HG02623 (cell line): ENCODE measurements around the gene IZUMO4.
"Not testable (repeated sequence)": the region's sequence is repeated elsewhere in the genome, so short reads cannot be mapped to it uniquely, and the experiment has no call there.

Source experiments
- ATAC-seq: cut with Tn5 transposase; IDR thresholded peaks from one replicate; pipeline ENCODE4 v1.9.1; 2021; ENCODE audit warnings: moderate library complexity; ENCODE audit not compliant: unreplicated experiment

Gene IZUMO4

DNA sequence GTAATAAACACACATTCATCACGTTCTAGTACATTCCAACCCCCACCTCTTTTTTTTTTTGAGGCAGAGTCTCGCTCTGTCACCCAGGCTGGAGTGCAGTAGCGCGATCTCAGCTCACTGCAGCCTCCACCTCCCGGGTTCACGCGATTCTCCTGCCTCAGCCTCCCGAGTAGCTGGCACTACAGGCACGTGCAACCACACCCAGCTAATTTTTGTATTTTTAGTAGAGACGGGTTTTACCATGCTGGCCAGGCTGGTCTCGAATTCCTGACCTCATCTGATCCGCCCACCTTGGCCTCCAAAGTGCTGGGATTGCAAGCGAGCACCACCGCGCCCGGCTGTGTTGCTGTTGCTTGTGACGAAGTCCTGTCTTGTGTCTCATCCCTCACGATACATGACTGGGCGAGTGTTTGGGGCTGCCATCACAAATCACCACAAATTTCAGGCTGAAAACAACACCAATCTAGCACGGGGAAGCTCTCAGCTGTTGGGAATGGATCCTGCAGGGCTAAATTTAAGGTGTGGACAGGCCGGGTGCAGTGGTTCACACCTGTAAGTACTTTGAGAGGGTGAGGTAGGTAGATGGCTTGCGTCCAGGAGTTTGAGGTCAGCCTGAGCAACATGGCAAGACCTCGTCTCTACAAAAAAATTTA is 16.3 kb upstream of the IZUMO4 start:
- no peak for ATAC-seq

DNA sequence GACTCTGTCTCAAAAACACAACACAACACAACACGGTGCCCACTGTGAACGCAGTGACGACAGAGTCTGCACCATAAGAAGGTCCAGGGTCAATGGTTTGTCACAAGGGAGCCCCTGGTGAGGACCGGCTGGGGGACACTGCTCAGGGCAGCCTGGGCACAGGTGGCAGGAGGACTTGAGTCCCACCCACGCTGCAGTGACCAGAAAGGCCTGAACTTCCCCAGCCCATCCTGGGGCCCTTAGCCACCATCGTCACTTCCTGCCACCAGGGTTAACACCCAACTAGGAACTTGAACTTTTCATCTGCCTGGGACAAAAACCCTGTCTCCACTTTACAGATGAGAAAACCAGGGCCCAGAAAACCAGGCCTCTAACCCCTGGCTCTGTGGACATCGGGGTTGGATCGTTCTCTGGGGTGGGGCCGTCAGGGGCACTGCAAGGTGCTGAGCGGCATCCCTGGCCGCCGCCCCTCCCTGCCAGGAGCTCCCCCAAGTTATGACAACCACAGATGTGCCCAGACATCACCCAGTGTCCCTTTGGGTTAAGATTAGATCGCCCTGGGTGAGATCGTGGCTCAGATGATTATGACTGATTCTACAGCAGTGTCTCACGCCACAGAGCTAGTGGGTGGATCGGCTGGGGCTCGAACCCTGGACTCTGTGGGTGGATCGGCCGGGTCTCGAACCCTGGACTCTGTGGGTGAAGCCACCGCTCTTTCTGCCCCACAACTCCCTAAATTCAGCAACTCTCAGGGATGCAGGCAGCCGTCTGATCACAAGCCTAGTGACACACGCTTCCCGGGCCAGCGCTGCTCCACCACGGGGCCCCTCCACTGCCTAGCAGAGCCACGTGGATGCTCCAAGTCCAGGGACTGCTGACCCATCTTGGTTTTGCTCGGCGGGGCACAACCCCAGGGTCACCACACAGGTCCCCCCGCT is 14.6 kb upstream of the IZUMO4 start:
- ATAC-seq: no peak

DNA sequence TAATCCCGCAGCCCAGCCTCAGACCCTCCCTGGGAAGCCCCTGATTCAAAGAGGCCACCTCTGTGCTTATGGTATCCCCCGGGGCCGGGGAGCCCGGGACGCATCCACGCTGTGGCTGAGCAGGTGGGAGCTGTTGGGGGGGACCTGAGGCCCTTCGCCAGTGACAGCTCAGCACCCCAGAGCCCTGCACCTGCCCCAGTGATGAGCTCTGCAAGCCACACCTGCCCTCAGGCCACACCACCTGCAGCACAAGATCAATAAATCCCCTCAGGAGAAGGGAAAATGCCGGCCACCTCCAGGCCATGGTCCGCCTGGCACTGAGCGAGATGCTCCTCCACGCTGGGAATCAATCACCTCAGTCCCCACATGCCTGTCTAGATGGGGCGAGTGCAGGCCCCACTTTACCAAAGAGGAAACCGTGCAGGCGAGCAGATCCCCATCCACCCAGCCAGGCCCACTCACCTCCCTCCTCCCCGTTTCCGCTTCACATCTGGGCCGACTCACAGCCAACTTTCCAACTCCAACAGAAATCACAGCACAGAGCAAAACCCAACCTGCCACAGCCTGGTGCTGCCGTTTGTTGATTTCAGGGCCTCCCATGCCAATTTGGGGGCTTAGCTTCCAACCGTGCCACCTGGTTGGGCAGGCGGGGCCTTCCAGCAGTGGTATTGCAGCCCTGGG is 13.4 kb upstream of the IZUMO4 start:
- ATAC-seq: no peak

DNA sequence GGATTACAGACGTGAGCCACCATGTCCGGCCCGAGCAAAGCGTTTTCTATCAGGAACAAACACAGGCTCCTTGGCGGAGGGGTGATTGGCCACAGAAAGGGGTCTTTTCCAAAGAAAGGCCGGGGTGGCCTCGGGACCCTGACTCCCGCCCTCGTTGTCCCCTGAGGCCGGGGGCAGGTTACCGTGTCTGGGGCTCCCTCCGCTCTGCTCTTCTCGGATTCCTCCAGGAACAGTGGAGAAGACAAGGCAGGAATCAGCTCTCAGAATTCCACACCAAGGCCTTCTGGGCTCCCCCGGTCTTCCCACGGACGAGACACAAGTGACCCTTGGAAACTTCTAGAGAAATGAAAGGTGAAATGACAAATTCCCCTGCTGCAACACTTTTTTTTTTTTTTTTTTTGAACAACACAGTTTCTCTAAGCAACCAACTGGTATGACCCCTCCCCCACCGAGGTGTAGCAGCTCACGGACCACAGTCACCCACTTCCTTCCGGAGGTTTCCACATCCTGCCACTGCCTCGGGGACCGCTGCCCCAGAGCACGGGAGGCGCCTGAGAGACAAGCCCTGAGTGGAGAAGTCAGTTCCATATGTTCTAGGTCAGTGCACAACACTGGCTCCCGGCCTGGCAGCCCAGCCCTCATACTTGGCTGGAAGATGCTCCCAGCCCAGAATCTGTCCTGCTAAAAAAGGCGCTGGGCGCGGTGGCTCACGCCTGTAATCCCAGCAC is 11.6 kb upstream of the IZUMO4 start:
- peak; percentile 39 for ATAC-seq

DNA sequence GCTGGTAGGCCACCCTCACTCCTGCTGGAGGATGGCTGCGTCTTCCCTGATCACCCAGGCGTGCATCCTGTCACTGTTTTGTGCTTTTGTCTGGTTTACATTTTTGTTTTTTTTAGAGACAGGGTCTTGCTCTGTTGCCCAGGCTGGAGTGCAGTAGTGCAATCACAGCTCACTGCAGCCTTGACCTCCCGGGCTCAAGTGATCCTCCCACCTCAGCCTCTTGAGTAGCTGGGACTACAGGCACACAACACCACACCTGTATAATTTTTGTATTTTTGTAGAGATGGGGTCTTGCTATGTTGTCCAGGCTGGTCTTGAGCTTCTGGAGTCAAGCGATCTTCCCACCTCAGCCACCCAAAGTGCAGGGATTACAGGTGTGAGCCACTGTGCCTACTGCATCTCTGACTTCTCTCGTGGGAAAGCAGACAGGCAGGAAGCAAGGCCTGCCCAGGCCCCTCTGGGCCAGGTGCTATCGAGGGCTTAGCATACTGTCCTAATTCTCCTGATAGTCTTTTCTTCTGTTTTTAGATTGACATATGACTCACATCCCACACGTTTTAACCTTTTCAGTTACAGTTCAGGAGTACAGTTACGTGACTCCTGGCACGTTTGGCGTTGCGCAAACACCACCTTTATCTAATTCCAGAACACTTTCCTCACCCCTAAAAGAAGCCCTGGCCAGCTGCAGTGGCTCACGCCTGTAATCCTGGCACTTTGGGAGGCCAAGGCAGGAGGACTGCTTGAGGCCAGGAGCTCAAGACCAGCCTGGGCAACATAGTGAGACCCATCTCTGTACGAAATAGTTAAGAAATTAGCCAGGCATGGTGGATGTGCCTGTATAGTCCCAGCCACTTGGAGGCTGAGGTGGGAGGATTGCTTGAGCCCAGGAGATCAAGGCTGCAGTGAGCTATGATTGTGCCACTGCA is 9.8 kb upstream of the IZUMO4 start:
- peak; percentile 25 for ATAC-seq

DNA sequence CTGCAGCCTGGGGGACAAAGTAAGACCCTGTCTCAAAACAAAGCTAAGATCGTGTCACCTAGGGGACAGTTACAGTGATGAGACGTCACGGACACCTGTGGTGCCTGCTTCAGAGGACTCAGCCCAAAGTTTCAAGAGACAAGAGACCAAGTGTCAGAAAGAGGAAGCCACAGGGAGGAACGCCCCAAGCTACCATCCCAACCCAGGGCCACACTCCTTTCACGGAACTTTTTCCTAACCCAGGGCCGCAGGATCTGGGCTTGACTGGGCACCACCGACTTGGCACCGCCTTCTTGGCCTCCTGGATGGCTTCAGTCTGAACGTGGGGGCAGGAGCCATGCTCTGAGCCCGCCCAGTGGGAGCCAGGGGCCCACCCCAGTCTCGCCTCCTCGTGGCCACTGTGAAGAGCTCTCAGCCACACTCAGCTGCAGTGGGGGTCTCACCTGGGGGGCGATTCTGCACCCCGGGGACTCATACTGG is 9.1 kb upstream of the IZUMO4 start:
- ATAC-seq: no peak

DNA sequence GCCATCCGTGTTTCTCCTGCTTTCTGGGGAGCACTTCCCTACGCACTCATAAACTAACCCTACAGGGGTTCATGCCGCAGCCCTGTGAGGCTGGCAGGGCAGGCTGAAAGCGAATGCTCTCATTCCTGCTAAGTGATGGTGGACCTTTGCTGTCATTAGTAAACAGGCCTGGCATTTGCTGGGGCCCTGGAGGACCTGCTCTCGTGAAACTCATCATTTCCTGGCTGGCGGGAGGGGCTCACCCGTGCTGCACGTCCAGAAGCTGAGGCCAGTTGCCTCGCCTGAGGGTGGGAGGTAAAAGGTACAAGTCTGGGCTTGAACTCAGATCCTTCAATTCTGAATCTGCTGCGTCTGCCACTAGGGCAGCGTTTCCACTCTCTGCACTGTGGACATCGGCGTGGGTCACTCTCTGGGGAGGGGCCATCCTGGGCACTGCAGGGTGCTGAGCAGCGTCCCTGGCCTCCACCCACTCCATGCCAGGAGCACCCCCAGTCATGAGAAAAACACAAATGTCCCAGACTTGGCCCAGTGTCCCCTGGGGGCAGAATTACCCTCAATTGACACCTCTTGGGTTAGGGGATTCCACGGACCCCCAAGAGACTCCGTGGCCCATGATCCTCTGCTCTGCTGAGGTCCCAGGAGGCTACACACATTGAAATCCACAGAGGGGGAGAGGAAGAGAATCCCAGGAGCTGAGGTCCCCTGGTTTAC is 7.6 kb upstream of the IZUMO4 start:
- no peak for ATAC-seq

DNA sequence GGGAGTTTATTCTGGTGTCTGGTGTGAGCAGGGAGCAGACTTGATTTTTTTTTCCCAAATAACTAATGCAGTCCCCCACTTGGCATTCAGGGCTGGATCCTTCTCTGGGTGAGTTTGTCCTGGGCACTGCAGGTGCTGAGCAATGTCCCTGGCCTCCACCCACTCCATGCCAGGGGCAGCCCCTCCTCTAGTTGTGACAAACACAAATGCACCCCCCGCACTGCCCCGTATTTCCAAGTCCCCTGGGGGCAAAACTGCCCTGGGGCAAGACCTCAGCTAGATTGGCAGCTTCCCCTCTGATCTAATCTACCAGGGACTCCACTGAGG is 7.0 kb upstream of the IZUMO4 start:
- no peak for ATAC-seq

DNA sequence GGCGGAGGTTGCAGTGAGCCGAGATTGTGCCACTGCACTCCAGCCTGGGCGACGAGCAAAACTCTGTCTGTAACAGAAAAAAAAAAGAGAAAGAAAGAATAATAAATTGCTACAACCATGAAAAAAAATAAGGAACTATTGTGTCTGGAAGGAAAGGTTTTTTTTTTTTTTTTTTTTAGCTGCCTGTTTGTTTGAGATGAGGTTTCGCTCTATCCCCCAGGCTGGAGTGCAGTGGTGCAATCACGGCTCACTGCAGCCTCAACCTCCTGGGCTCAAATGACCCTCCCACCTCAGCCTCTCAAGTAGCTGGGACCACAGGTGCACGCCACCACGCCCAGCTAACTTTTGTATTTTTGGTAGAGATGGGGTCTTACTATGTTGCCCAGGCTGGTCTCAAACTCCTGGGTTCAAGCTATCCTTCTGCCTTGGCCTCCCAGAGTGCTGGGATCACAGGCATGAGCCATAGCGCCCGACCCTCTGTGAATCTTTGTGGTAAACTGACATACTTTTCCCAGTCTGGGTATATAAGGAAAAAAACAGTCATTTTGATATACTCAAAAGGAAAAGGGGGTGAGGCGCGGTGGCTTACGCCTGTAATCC is 4.7 kb upstream of the IZUMO4 start:
- not testable (repeated sequence) for ATAC-seq

DNA sequence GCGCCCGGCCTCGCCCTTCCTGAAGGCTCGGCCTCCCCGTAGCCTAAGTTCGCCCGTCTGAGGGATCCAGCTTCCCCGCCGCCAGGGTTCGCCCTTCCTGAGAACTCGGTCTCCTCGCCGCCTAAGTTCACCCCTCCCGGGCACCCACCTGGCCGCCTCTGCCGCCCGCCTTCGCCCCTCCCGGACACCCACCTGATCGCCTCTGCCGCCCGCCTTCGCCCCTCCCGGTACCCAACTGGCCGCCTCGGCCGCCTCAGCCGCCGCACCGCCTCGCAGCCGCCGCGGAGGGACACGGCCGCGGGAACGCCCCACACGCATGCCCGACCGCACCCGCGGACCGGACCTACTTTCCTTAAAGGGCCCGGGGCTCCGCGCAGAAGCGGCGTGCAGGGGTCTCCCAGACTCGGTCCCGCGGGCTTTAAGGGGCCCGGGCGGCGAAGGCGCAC is 658 bp upstream of the IZUMO4 start, which contains the start of gene MOB3A:
TSS of gene MOB3A (minus strand) at position 293 of the 446 bp plus-strand sequence. CDS start 17,766 bp downstream, outside the sequence.
- peak; percentile 32 for ATAC-seq

DNA sequence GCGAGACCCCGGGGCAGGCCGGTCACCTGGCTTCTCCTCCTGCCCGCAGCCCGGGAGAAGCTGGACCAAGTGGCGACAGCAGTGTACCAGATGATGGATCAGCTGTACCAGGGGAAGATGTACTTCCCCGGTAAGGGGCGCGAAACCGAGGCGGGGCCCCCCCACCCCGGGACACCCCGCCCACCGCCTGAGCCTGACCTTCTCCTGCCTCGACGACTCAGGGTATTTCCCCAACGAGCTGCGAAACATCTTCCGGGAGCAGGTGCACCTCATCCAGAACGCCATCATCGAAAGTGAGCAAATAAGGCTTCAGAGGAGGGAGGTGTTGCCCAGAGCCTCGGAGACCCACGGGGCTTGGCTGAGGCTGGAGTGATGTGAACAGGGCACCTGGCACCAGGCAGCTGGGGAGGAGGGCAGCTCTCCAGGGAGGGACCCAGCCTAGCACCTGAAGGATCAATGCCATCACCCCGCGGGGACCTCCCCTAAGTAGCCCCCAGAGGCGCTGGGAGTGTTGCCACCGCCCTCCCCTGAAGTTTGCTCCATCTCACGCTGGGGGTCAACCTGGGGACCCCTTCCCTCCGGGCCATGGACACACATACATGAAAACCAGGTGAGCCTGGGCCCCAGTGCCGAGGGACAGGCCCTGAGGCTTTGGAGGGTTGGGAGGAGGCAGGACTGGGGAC is 629 bp downstream of the IZUMO4 start:
- no peak for ATAC-seq

DNA sequence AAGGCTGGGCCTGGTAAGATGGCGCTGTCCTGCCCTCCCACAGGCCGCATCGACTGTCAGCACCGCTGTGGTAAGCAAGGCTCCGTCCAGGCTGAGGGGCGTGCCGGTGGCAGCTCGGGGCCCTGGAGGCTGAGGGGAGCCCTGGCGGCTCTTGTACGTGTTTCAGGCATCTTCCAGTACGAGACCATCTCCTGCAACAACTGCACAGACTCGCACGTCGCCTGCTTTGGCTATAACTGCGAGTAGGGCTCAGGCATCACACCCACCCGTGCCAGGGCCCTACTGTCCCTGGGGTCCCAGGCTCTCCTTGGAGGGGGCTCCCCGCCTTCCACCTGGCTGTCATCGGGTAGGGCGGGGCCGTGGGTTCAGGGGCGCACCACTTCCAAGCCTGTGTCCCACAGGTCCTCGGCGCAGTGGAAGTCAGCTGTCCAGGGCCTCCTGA is 1.2 kb downstream of the IZUMO4 start:
- no peak for ATAC-seq

DNA sequence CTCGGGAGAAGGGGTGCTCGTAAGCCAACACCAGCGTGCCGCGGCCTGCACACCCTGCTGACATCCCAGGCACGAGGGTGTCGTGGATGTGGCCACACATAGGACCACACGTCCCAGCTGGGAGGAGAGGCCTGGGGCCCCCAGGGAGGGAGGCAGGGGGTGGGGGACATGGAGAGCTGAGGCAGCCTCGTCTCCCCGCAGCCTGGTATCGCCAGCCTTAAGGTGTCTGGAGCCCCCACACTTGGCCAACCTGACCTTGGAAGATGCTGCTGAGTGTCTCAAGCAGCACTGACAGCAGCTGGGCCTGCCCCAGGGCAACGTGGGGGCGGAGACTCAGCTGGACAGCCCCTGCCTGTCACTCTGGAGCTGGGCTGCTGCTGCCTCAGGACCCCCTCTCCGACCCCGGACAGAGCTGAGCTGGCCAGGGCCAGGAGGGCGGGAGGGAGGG is 2.4 kb downstream of the IZUMO4 start:
- no peak for ATAC-seq

DNA sequence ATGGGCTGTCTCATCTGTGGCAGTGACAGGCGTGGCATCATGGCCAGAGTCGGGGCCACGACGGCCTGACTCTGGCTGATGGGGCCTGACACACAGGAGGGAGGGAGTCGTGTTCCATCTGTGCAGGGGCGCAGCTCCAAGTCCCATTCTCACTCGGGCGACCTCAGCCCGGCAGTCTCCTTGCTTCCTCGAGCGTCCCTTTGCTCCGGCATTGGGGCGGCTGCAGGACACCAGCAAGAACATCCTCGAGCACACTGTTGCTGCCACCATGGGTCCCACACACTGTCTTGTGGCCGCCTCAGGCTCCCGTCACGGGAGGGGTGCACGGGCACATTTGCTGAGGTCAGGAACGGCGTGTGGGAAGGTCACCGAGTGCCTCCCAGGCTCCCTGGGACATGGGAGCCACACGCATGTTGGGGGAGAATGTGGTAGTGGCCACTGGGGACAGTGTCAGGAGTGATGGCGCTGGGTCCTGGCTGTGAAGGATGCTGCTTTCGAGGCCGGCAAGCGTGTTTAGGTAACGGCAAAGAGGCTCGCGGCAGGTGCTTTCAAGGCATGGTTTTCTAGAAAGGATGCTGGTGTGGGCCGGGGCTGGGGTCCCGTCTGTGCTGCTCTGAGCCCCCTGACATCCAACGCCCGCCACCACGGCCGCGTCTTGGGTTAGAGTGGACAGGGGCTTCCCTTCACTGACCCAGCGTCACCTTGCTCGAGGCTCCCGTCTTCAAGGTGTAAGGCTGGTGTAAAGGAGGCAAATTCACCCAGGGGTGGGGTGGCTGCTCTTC is 3.4 kb downstream of the IZUMO4 start:
- no peak for ATAC-seq

DNA sequence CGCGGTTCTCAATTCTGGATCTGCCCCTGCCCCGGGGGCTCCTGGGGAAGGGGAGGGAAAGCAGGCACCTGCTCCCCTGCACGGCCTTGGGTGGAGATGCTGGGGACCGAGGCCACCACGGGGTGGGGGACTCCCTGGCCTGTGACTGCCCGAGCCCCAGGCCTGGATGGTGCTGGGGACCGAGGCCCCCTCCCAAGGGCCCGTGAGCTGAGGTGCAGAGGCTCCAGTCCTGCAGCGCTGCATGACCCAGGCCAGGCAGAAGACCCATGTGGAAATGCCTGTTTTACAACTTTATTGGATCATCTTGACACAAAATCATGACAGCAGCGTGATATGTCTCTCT is 4.0 kb downstream of the IZUMO4 start:
- ATAC-seq: no peak

DNA sequence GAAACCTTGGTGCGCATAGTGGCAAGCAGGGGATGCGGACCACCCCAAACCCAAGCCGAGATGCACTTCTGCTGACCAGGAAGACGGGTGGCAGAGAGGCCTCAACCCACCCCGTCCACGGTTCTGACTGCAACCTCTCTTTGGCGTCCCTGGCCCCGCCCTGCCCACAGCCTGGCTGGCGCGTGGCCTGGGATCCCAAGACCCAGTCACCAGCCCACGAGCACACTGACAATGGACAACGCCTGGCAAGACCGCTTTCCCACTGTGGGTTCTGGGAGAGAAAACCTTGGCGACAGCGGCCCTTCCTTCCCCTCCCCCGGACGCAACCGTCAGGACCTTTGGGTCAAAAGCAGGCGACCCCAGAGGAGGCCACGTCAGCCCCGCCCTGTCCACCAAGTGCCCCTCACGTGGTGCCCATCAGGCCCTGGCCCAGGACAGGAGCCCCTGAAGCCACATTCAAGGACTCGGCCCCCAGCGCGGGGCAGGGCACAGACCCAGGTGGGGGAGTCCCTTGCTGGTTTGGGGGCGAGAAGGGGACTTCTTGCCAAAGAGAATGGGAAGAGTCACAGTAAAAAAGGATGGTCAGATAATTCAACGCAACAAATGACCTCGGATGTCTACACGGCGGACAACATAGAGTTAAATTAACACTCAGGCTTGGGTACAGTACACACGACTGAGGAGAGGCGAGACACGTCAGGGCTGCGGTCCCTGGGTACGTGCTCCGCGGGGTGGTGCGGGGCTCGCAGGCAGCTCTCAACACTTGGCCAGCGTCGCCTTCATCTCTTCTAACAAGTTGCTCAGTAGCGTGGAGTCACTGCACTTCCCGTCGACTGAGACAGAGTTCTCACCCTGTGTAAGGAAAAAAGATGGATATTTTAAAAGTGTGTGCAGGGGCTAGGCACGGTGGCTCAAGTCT is 5.0 kb downstream of the IZUMO4 start:
- ATAC-seq: no peak
